Muscle of back (tissue), 13 donors: ENCODE results near the gene NFRKB. TPM values are rescaled to one million over a fixed set of nuclear protein-coding genes. Genes with fewer than 3 reads are reported as not detected.
A peak's percentile ranks its signal among the peaks of the same experiment; 100 is the strongest.

ENCODE experiments used
- DNase-seq, 3 donors: peaks; one replicate each; pipeline versions ENCODE4 v3.0.0 to v3.0.0-alpha.2; 2013
- long read RNA-seq, 9 donors: transcript quantifications; one replicate each; lab custom pipeline, GENCODE V29; 2026
- polyA plus RNA-seq, 10 donors: library from polyadenylated mRNA; unstranded; fragments of 120-200 nt; gene quantifications; one replicate each; pipeline ENCODE4 v1.2.1, GENCODE V29; 2013; ENCODE audit not compliant: insufficient read length in 10 of 10

The NFRKB gene
- polyA plus RNA-seq, result 10 to 100 TPM; 16.3 to 24.6 (median 21.0) TPM
- long read RNA-seq, donor 1, result 0 reads
- long read RNA-seq, donor 2, result 0 reads
- long read RNA-seq, donor 3, result 0 reads
- long read RNA-seq, donor 4, result 0 reads
- long read RNA-seq, donor 5, result 0 reads
- long read RNA-seq, donor 6, result 0 reads
- long read RNA-seq, donor 7, result 0 reads
- long read RNA-seq, donor 8, partial matches to known transcripts, result 0 of 1 reads
- long read RNA-seq, donor 8, other reads (novel, unspliced or antisense), result 0 of 1 reads
- long read RNA-seq, donor 9, result 0 reads

- DNase-seq, result peak; percentile 81 to 93 (median 84)
These were observed at the start of gene NFRKB for GRCh38 chr11:129895126-129896041. TSS of gene NFRKB (minus strand) at chr11:129895578. CDS start at chr11:129892849, 2,729 bp downstream.

- no peak for DNase-seq
These were observed 49.3 kb upstream of the NFRKB start for GRCh38 chr11:129944696-129945095.

- DNase-seq, result no peak
These were observed 47.7 kb upstream of the NFRKB start for GRCh38 chr11:129943036-129943435.

- no peak for DNase-seq
These were observed 44.1 kb upstream of the NFRKB start for GRCh38 chr11:129939510-129939909.

- no peak for DNase-seq
These were observed 43.4 kb upstream of the NFRKB start for GRCh38 chr11:129938764-129939163.

- peak in 2 of 3 donors; percentile 27 to 45 for DNase-seq
These were observed 42.3 kb upstream of the NFRKB start for GRCh38 chr11:129937592-129938238.

GRCh38 chr11:129935723-129936122 lies 40.3 kb upstream of the NFRKB start:
- no peak for DNase-seq

GRCh38 chr11:129933891-129934290 lies 38.5 kb upstream of the NFRKB start:
- peak in 2 of 3 donors; percentile 48 to 61 for DNase-seq

DNA sequence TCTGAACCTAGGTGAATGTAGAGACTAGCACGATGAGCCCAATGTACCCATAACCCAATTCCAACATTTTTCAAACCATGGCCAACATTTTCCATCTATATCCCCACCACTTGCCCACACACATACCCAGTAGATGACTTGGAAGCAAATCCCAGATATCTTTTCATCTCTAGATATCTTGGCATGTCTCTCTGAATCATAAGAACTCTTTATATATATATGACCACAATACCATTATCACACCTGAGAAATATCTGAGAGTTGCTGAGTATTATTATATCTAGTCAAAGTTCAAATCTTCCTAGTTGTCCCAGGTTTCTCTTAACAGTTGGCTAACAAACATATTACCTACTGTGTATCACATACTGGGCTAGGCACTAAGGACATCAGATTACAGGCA lies 37.9 kb upstream of the NFRKB start:
- DNase-seq, result no peak

DNA sequence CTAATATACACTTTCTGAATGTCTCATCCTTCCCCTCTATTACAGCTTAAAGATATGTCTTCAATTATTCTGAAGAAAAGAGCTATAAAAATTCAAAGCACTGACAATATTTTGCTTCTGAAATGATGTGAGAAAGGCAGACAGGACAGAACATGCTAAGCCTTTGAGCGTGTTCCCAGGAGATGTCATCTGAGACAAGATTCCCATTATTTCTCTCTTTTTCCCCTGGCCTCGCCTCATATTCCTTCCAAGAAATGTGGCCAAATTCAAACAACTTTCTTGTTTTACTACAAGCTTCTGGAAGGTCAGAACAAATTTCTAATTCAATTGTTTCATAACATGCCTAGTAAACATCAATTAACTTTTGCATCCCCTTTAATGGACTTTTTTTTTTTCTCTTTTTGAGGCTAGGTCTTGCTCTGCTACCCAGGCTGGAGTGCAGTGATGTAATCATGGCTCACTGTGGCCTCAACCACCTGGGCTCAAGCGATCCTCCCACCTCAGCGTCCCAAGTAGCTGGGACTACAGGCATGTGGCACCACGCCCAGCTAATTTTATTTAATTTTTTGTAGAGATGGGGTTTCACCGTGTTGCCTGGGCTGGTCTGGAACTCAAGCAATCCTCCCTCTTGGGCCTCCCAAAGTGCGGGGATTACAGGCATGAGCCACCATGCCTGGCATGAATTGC lies 37.1 kb upstream of the NFRKB start:
- DNase-seq, result peak in 2 of 3 donors; percentile 34 to 66

GRCh38 chr11:129930743-129931142 lies 35.4 kb upstream of the NFRKB start:
- DNase-seq, result no peak

GRCh38 chr11:129930296-129930695 lies 34.9 kb upstream of the NFRKB start:
- DNase-seq, result no peak

DNA sequence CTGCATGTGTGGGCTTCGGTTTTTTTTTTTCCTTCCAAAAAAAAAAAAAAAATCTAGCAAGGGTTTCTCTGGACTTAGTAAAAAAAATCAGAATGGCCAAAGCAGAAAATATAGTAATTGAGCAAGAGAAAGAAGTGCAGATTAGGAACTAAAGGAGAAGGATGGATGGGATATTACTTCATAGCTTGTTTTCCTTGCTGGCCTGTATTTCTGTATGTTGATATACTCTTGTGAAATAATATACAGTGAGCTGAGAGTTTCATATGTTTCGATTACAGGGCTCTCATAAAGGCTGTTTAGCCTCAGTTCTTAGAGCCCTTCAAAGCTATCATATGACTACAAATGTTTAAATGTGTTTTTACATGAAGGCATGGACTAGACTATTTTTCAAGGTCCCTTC lies 34.3 kb upstream of the NFRKB start:
- DNase-seq, result no peak

DNA sequence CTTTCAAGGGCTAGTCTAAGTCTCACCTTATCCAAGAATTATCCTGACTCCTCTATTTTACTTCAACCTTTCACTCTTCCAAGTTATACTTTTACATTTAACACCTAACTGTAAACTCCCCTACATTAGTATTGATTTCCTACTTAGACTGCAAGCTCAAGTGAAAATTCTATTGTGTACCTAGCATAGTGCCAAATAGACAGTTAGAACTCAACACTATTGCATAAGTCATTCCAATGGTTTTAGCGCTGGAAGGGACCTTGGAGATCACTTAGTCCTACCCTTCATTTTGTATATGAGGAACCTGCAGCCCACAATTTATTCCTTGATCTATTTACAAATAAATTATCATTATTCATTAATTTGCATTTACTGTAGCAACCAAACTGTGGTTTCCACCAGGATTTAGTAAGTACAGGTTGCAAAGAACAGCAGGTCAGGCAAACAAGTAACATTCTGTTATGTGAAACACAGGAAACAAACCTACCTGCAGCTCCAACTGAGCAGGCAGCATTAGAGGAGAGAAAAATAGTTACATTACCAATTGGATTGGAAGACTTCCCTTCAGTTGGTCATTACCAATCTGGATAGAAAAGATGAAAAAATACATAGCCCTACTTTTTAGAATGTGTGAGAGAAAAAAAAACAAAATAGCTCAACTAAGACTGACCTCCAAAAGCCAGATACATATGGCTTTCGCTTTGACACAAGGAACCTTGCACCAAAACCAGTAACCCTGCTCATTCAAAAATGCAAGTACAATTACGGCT lies 33.7 kb upstream of the NFRKB start:
- no peak for DNase-seq

DNA sequence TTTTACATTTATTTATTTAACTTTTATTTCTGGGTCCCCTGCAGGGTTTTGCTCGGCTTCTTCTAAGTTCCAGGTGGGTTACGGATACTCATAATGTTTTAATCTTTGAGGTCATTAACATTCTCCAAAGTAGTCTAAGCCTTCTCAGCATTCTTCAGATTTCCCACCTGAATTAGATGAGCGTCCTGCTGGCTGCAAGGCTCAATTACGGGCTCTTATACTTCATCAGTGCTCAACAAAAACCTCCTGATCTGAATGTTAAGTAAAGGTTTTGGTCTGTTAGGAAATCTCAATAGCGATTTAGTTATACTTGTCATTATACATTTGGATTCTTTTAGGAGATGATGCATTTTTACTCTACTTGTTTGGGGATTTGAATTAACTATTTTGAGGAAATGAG lies 27.3 kb upstream of the NFRKB start:
- no peak for DNase-seq

- no peak for DNase-seq
These were observed 23.0 kb upstream of the NFRKB start for GRCh38 chr11:129918361-129918760.

DNA sequence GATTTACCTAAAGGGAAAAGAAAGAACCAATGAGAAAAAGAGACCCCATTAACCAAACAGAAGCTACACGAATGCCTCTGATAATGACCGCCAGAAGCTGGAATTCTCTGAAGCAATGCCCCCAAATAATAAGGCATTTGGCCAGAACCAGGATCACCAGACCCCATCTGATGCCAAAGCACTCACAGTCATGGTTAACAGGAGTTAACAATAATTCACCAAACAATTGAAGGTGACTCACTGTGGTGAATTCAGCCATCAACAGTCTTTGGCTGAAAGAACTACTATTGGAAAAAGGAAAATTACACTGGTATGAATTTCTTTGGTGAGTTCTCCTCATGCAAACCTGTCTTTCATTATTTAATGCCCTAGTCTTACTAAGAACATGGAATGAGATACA lies 21.9 kb upstream of the NFRKB start:
- DNase-seq, result no peak

GRCh38 chr11:129911298-129911697 lies 15.9 kb upstream of the NFRKB start:
- no peak for DNase-seq

DNA sequence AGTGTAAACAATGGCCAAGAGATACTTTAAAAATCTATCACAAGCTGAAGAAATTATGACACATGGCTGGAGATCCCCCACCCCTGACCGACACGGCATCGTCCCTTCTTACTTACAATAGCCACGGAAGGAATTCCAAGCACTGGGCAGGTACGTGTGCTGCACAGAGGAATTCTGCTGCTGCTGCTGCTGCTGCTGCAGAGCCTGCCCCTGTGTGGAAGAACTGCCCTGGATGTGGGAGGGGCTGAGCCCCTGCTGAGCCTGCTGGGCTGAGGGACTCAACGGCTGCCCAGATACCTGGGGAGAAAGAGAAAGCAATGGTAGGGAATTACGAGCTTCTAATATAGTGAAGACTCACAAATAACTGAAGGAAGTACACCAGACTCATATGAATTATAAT lies 15.0 kb upstream of the NFRKB start:
- DNase-seq, result no peak

DNA sequence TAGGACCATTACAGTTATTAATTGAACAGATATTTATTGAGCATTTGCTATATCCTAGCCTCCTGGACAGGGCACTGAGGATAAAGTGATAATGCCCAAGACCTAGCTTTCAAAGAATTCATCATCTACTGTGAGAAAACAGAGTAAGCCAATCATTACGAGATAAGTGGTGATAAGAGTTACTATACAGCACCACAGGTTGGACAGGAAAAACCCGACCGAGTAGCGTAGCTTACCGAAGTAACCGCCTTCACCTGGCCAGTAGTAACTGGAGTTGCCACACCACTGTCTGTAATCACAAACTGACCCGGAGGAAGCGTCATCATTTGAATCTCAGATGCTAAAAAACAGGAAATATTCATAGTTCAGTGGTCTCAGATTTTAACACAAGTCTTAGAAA lies 10.0 kb upstream of the NFRKB start:
- DNase-seq, result no peak

- DNase-seq, result no peak
These were observed 684 bp upstream of the NFRKB start for GRCh38 chr11:129896062-129896461.
